Lower lobe of right lung (tissue), 2 donors: ENCODE measurements around the gene ZNF792. TPM values are rescaled to one million over a fixed set of nuclear protein-coding genes. Genes with fewer than 3 reads are reported as not detected.
"Not testable (repeated sequence)": the region's sequence is repeated elsewhere in the genome, so short reads cannot be mapped to it uniquely, and the experiment has no call there.

Source experiments
- ATAC-seq, 2 donors: fragments of 200-7000 bp; cut with Tn5 transposase; one replicate each; pipeline ENCODE4 v1.9.1; 2020 to 2022; ENCODE audit warnings: mild to moderate bottlenecking in 2 of 2, moderate library complexity in 2 of 2
- DNase-seq: peaks from one replicate; pipeline ENCODE4 v3.0.0-alpha.2; 2020
- H3K27ac ChIP-seq: fragments of 200-600 bp; one replicate; pipeline ENCODE4 v1.8.0; 2022
- H3K27me3 ChIP-seq: fragments of 200-600 bp; one replicate; pipeline ENCODE4 v1.8.0; 2022; ENCODE audit warnings: low read depth
- H3K36me3 ChIP-seq: fragments of 200-600 bp; one replicate; pipeline ENCODE4 v1.8.0; 2022; ENCODE audit warnings: mild to moderate bottlenecking
- H3K4me1 ChIP-seq: fragments of 200-600 bp; one replicate; pipeline ENCODE4 v1.8.0; 2022
- H3K4me3 ChIP-seq: fragments of 200-600 bp; one replicate; pipeline ENCODE4 v1.8.0; 2022; ENCODE audit warnings: mild to moderate bottlenecking
- H3K9me3 ChIP-seq: fragments of 200-600 bp; one replicate; pipeline ENCODE4 v1.8.0; 2022
- CTCF ChIP-seq: fragments of 200-600 bp; IDR thresholded peaks from one replicate; pipeline ENCODE4 v1.8.0; 2022; ENCODE audit warnings: antibody characterized with exemption, mild to moderate bottlenecking
- intact Hi-C: fragments of 100-400 bp; cut with DNase I; formaldehyde crosslinking; loops from one replicate; pipeline ENCODE4 v1.11.0; 2022
- total RNA-seq: library from RNA; stranded (reverse); fragmentation: NEBNext Ultra II Directional; extraction: Animal tissue kit (Norgen Biotek cat#: 25700); gene quantifications from one replicate; pipeline ENCODE4 v1.2.1, GENCODE V29; 2021
- donor health status: DM: no; HTN: yes; CAD: no; lungs with severe emphysema.

Gene ZNF792
- total RNA-seq, 1 donor from 2014 or later: 12.1 TPM

DNA sequence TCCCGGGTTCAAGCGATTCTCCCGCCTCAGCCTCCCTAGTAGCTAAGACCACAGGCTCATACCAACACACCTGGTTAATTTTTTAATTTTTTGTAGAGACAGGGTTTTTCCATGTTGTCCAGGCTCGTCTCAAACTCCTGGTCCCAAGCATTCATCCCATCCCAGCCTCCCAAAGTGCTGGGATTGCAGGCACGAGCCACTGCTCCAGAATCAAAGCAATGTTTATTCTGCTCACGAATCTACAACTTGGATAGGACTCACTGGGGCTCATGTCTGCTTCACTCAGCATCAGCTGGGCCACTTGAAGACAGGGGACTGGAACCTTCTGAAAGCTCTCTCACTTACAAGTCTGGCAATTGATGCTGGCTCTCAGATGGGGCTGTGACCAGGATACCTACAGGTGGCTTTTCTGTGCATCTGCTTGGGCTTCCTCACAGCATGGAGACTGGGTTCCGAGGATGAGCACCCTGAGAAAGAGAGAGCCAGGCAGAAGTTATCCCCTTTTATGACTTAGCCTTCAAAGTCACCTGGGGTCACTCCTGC lies 8.2 kb upstream of the ZNF792 start:
- TF ChIP-seq CTCF: no peak
- Histone ChIP-seq H3K4me1 (peaks cover 21% of the 10 kb centered on the region), H3K36me3 (no peaks in the 10 kb centered on the region), H3K27me3 (no peaks in the 10 kb centered on the region), H3K4me3 (no peak overlapping the region), H3K27ac (no peak overlapping the region), H3K9me3 (no peaks in the 10 kb centered on the region)
- intact Hi-C loops: loop anchor here (5.0 kb wide), 1 partner anchor 40 kb away; no protein-coding TSS in a partner anchor
- DNase-seq (peak; percentile 18), ATAC-seq (no peak)

DNA sequence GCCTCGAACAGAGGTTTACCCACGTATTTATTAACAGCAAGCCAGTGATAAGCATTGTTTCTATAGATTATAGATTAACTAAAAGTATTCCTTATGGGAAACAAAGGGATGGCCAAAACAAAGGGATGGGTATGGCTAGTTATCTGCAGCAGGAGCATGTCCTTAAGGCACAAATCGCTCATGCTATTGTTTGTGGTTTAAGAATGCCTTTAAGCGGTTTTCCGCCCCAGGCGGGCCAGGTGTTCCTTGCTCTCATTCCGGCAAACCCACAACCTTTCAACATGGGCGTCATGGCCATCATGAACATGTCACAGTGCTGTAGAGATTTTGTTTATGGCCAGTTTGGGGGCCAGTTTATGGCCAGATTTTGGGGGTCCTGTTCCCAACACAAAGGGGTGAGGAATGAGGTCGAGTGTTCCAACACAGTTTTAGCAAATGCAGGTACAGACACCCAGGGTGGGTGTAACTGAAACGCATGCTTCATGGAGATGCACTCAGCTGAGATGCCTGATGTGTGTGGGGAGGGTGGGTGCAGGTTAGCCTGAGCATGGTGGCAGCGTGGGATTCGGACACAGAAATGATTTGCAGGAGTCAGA lies 6.3 kb upstream of the ZNF792 start:
- H3K27ac ChIP-seq, H3K27me3 ChIP-seq, H3K4me3 ChIP-seq, H3K36me3 ChIP-seq, H3K9me3 ChIP-seq, ATAC-seq: not testable (repeated sequence)
- intact Hi-C loops: loop anchor here (5.0 kb wide), 1 partner anchor 42 kb away; no protein-coding TSS in a partner anchor
- peak; percentile 16 for DNase-seq
- peaks cover 17% of the 10 kb centered on the region for H3K4me1 ChIP-seq

GRCh38 chr19:34969721-34970120 lies 5.7 kb upstream of the ZNF792 start:
- no peaks in the 10 kb centered on the region for H3K27me3 ChIP-seq
- intact Hi-C loops: loop anchor here (5.0 kb wide), 1 partner anchor 43 kb away; no protein-coding TSS in a partner anchor
- ATAC-seq (no peak), DNase-seq (peak; percentile 14)
- no peaks in the 10 kb centered on the region for H3K36me3 ChIP-seq
- peaks cover 13% of the 10 kb centered on the region for H3K4me1 ChIP-seq
- no peaks in the 10 kb centered on the region for H3K9me3 ChIP-seq
- no peak overlapping the region for H3K27ac ChIP-seq
- no peak overlapping the region for H3K4me3 ChIP-seq
- TF ChIP-seq CTCF: no peak

- H3K9me3 ChIP-seq: no peaks in the 10 kb centered on the region
- ATAC-seq: no peak
- no peak overlapping the region for H3K27ac ChIP-seq
- no peaks in the 10 kb centered on the region for H3K27me3 ChIP-seq
- no peak for TF ChIP-seq CTCF
- intact Hi-C loops: no loop called here
- no peak overlapping the region for H3K4me3 ChIP-seq
- no peak for DNase-seq
- H3K36me3 ChIP-seq: no peaks in the 10 kb centered on the region
- H3K4me1 ChIP-seq: peaks cover 11% of the 10 kb centered on the region
Measured at GRCh38 chr19:34967551-34967950, 3.5 kb upstream of the ZNF792 start.

DNA sequence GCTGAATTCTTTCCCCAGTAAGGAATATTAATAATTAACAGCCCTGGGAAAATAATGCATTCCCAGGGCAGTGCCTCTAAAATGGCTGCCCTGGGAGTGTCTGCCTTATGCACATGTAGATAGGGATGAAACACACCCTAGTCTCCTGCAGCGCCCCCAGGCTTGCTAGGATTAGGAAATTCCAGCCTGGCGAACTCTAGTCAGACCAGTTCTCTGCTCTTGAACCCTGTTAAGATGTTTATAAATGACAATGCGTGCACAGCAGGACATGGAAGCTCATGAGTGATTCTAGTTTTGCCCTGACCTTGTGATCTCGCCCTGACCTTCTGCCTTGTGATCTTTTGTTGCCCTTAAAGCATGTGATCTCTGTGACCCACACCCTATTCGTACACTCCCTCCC lies 1.5 kb upstream of the ZNF792 start:
- H3K27me3 ChIP-seq, intact Hi-C loops, DNase-seq, ATAC-seq, H3K27ac ChIP-seq, H3K36me3 ChIP-seq, H3K4me3 ChIP-seq: not testable (repeated sequence)
- Histone ChIP-seq H3K9me3 (peaks cover 11% of the 10 kb centered on the region), H3K4me1 (peaks cover 11% of the 10 kb centered on the region)

- no peak for DNase-seq
- H3K4me3 ChIP-seq: peak overlapping the region; percentile 99
- intact Hi-C loops: no loop called here
- no peak overlapping the region for H3K27ac ChIP-seq
- H3K36me3 ChIP-seq: peaks cover 13% of the 10 kb centered on the region
- H3K4me1 ChIP-seq: peaks cover 11% of the 10 kb centered on the region
- peaks cover 20% of the 10 kb centered on the region for H3K9me3 ChIP-seq
- ATAC-seq: no peak
- no peak for TF ChIP-seq CTCF
- H3K27me3 ChIP-seq: no peaks in the 10 kb centered on the region
Measured at GRCh38 chr19:34964598-34964997, 569 bp upstream of the ZNF792 start.
